Mesenchymal stem cell (in vitro differentiated cells and primary cell): ENCODE results near the gene P4HB.

ENCODE experiments used
- DNase-seq: peaks from one replicate; pipeline ENCODE4 v3.0.0-alpha.2; 2013
- H2AFZ ChIP-seq: one replicate; pipeline ENCODE4 v1.6.1; 2013; ENCODE audit warnings: low read depth, mild to moderate bottlenecking, control low read depth, inconsistent platforms, low read length, moderate library complexity
- H2AK5ac ChIP-seq: 2 replicates; pipeline ENCODE4 v1.6.1; 2013; ENCODE audit warnings: low read length, moderate library complexity, mild to moderate bottlenecking, inconsistent platforms; ENCODE audit not compliant: severe bottlenecking
- H2BK120ac ChIP-seq: one replicate; pipeline ENCODE4 v1.6.1; 2013; ENCODE audit warnings: low read depth, mild to moderate bottlenecking, inconsistent platforms, low read length, moderate library complexity
- H2BK12ac ChIP-seq, 2 experiments: one replicate each; pipeline ENCODE4 v1.6.1; 2013; ENCODE audit warnings: inconsistent platforms in 2 of 2, low read length in 2 of 2, mild to moderate bottlenecking in 2 of 2, moderate library complexity in 2 of 2, control low read depth in 1 of 2
- H2BK15ac ChIP-seq: one replicate; pipeline ENCODE4 v1.6.1; 2013; ENCODE audit warnings: mild to moderate bottlenecking, low read depth, inconsistent platforms; ENCODE audit not compliant: poor library complexity, severe bottlenecking
- H2BK5ac ChIP-seq: 2 replicates; pipeline ENCODE4 v1.6.1; 2013; ENCODE audit warnings: low read depth, mild to moderate bottlenecking, low read length, control low read depth, inconsistent platforms; ENCODE audit not compliant: poor library complexity, severe bottlenecking
- H3K14ac ChIP-seq, 2 experiments: one replicate each; pipeline ENCODE4 v1.6.1; 2013; ENCODE audit warnings: inconsistent platforms in 2 of 2, low read length in 2 of 2, control low read depth in 1 of 2, mild to moderate bottlenecking in 1 of 2, moderate library complexity in 1 of 2
- H3K18ac ChIP-seq, 2 experiments: one replicate each; pipeline ENCODE4 v1.6.1; 2013; ENCODE audit warnings: inconsistent platforms in 2 of 2, low read length in 2 of 2, control low read depth in 1 of 2, low read depth in 1 of 2, mild to moderate bottlenecking in 1 of 2
- H3K23ac ChIP-seq, 2 experiments: one replicate each; pipeline ENCODE4 v1.6.1; 2013; ENCODE audit warnings: inconsistent platforms in 2 of 2, low read length in 2 of 2, mild to moderate bottlenecking in 2 of 2, moderate library complexity in 2 of 2, control low read depth in 1 of 2
- H3K27ac ChIP-seq: 2 replicates; pipeline ENCODE4 v1.5.1; 2013; ENCODE audit warnings: mild to moderate bottlenecking, moderate library complexity, low read length, control low read depth, inconsistent platforms; ENCODE audit not compliant: poor library complexity, severe bottlenecking
- H3K27me3 ChIP-seq, 2 experiments: 2 replicates each; pipeline versions ENCODE4 v1.6.1 to v1.7.0; 2013; ENCODE audit warnings: low read length in 2 of 2, mild to moderate bottlenecking in 2 of 2, moderate library complexity in 2 of 2, control low read depth in 1 of 2, inconsistent platforms in 1 of 2; ENCODE audit not compliant: control insufficient read depth in 1 of 2, insufficient read depth in 1 of 2
- H3K36me3 ChIP-seq, 2 experiments: 2 replicates each; pipeline versions ENCODE4 v1.6.1 to v1.7.0; 2013; ENCODE audit warnings: low read length in 2 of 2, control low read depth in 1 of 2, inconsistent platforms in 1 of 2, low read depth in 1 of 2, mild to moderate bottlenecking in 1 of 2; ENCODE audit not compliant: insufficient read depth in 2 of 2, control insufficient read depth in 1 of 2
- H3K4ac ChIP-seq, 2 experiments: one replicate each; pipeline ENCODE4 v1.6.1; 2013; ENCODE audit warnings: inconsistent platforms in 2 of 2, low read length in 2 of 2, mild to moderate bottlenecking in 2 of 2, moderate library complexity in 2 of 2, control low read depth in 1 of 2, low read depth in 1 of 2
- H3K4me1 ChIP-seq: 2 replicates; pipeline ENCODE4 v1.6.1; 2013; ENCODE audit warnings: low read depth, low read length, control low read depth; ENCODE audit not compliant: control insufficient read depth, insufficient read depth
- H3K4me2 ChIP-seq: 2 replicates; pipeline ENCODE4 v1.6.1; 2013; ENCODE audit warnings: low read length, mild to moderate bottlenecking, inconsistent platforms; ENCODE audit not compliant: poor library complexity, severe bottlenecking
- H3K4me3 ChIP-seq, 2 experiments: 2 replicates each; pipeline versions ENCODE4 v1.5.1 to v1.7.0; 2013; ENCODE audit warnings: low read length in 2 of 2, mild to moderate bottlenecking in 2 of 2, control low read depth in 1 of 2, low read depth in 1 of 2; ENCODE audit not compliant: insufficient read depth in 1 of 2
- H3K79me1 ChIP-seq: replicated peaks from 2 replicates; pipeline ENCODE4 v1.6.1; 2013; ENCODE audit warnings: mild to moderate bottlenecking, control low read depth, low read length, inconsistent platforms; ENCODE audit not compliant: poor library complexity, severe bottlenecking
- H3K9ac ChIP-seq: 2 replicates; pipeline ENCODE4 v1.7.0; 2013; ENCODE audit warnings: mild to moderate bottlenecking, low read length, moderate library complexity
- H3K9me3 ChIP-seq: 2 replicates; pipeline ENCODE4 v1.7.0; 2013; ENCODE audit warnings: mild to moderate bottlenecking, low read length; ENCODE audit not compliant: control insufficient read depth
- H4K8ac ChIP-seq: one replicate; pipeline ENCODE4 v1.6.1; 2013; ENCODE audit warnings: inconsistent platforms, mild to moderate bottlenecking, low read length, moderate library complexity
- H4K91ac ChIP-seq: one replicate; pipeline ENCODE4 v1.6.1; 2013; ENCODE audit warnings: mild to moderate bottlenecking, low read length, inconsistent platforms
- WGBS: methylation state at CpG from one replicate; pipeline ENCODE4 v1.1.7; 2013; ENCODE audit warnings: mixed read lengths; 5-methylcytosine and 5-hydroxymethylcytosine counted together

P4HB gene

GRCh38 chr17:81867991-81868673, 7.8 kb upstream of the P4HB start:
- peak overlapping the region in 1 of 2 experiments; percentile 53 for H3K14ac ChIP-seq
- H2AFZ ChIP-seq, result no peak overlapping the region
- peak overlapping the region; percentile 85 for H4K91ac ChIP-seq
- WGBS, result 62% methylated on average over 28 of the region's 28 CpGs
- H2BK12ac ChIP-seq, result peak overlapping the region in 1 of 2 experiments; percentile 7
- H3K27ac ChIP-seq, result peak overlapping the region; percentile 62
- H3K4me1 ChIP-seq, result peaks cover 65% of the 10 kb centered on the region
- peak overlapping the region; percentile 85 for H2BK5ac ChIP-seq
- H3K9me3 ChIP-seq, result no peaks in the 10 kb centered on the region
- H3K4ac ChIP-seq, result peak overlapping the region in 1 of 2 experiments; percentile 69
- no peak overlapping the region for H3K4me3 ChIP-seq
- peak overlapping the region; percentile 67 to 83 for H3K18ac ChIP-seq
- no peak overlapping the region for H2BK120ac ChIP-seq
- H3K36me3 ChIP-seq, result peaks cover 37 to 65% of the 10 kb centered on the region in 2 experiments
- no peak overlapping the region for H2BK15ac ChIP-seq
- no peaks in the 10 kb centered on the region for H3K27me3 ChIP-seq
- H3K79me1 ChIP-seq, result peaks cover 18% of the 10 kb centered on the region
- no peak overlapping the region for H3K23ac ChIP-seq
- peak overlapping the region; percentile 83 for H2AK5ac ChIP-seq
- DNase-seq, result no peak
- peak overlapping the region; percentile 12 for H3K9ac ChIP-seq
- H3K4me2 ChIP-seq, result no peak overlapping the region
- peak overlapping the region; percentile 86 for H4K8ac ChIP-seq

DNA sequence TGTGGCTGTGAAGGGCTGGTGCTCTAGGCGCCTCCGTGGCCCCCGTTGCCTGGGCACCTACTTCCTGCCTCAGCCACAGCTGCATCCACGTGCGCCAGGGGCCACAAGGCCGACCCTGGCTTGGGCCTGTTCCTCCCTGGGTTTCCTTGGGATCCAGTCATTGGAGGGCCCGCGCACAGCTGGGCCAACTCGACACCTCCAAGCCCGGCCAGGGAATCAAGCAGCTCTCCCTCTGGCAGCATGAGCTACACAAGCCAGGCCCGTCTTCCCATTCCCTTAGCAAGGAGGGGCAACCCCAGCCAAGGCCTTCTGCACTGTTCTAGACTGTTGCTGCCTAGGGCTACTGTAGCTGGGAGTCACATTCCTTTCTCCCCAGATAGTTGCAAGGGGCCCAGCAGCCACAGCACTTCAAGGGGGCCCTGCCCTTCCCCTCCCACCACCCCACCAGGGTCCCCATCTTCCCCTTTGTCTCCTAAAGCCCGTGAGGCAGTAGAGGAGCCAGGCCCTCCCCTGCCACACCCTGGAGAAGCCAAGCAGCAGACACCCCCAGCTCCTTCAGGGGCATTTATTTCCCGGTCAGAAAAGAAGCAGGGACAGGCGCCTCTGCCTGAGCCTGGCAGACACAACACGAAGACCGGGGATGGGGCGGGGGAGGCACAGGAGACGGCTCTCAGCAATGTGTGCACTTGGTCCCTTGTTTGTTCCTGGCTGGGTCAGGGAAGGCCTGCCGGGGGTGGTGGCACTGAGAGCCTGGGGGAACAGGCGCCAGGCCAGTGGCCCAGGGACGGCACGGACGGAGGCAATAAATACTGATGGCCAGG, 7.0 kb upstream of the P4HB start:
- H2BK15ac ChIP-seq, result no peak overlapping the region
- H3K18ac ChIP-seq, result peak overlapping the region; percentile 67 to 83
- H3K79me1 ChIP-seq, result peaks cover 18% of the 10 kb centered on the region
- H2BK120ac ChIP-seq, result peak overlapping the region; percentile 62
- peak overlapping the region in 1 of 2 experiments; percentile 97 for H3K23ac ChIP-seq
- no peaks in the 10 kb centered on the region for H3K9me3 ChIP-seq
- H4K8ac ChIP-seq, result peak overlapping the region; percentile 94
- peak overlapping the region in 1 of 2 experiments; percentile 61 for H3K14ac ChIP-seq
- peak overlapping the region; percentile 85 for H2BK5ac ChIP-seq
- no peak overlapping the region for H2AFZ ChIP-seq
- H4K91ac ChIP-seq, result peak overlapping the region; percentile 95
- peak overlapping the region; percentile 55 for H2AK5ac ChIP-seq
- peaks cover 41 to 67% of the 10 kb centered on the region in 2 experiments for H3K36me3 ChIP-seq
- no peak overlapping the region for H3K4me3 ChIP-seq
- H3K9ac ChIP-seq, result peak overlapping the region; percentile 12
- peak; percentile 75 for DNase-seq
- peaks cover 69% of the 10 kb centered on the region for H3K4me1 ChIP-seq
- WGBS, result 62% methylated on average over 23 of the region's 23 CpGs
- H3K27me3 ChIP-seq, result no peaks in the 10 kb centered on the region
- H3K4ac ChIP-seq, result peak overlapping the region; percentile 69 to 85
- peak overlapping the region; percentile 6 for H3K4me2 ChIP-seq
- H2BK12ac ChIP-seq, result peak overlapping the region in 1 of 2 experiments; percentile 57
- peak overlapping the region; percentile 62 for H3K27ac ChIP-seq

- no peaks in the 10 kb centered on the region for H3K9me3 ChIP-seq
- H3K27me3 ChIP-seq, result no peaks in the 10 kb centered on the region
- H3K9ac ChIP-seq, result peak overlapping the region; percentile 12
- peak overlapping the region in 1 of 2 experiments; percentile 97 for H3K23ac ChIP-seq
- H2AFZ ChIP-seq, result no peak overlapping the region
- DNase-seq, result peak; percentile 37
- H3K14ac ChIP-seq, result peak overlapping the region in 1 of 2 experiments; percentile 61
- no peak overlapping the region for H2BK5ac ChIP-seq
- H3K4me3 ChIP-seq, result no peak overlapping the region
- WGBS, result 90% methylated on average over 17 of the region's 18 CpGs
- H3K4me1 ChIP-seq, result peaks cover 65% of the 10 kb centered on the region
- peak overlapping the region; percentile 62 for H3K27ac ChIP-seq
- no peak overlapping the region for H2BK15ac ChIP-seq
- peak overlapping the region; percentile 67 to 83 for H3K18ac ChIP-seq
- peak overlapping the region; percentile 55 for H2AK5ac ChIP-seq
- peaks cover 12% of the 10 kb centered on the region for H3K79me1 ChIP-seq
- peak overlapping the region; percentile 69 to 85 for H3K4ac ChIP-seq
- H3K4me2 ChIP-seq, result no peak overlapping the region
- no peak overlapping the region for H2BK120ac ChIP-seq
- H4K91ac ChIP-seq, result peak overlapping the region; percentile 95
- H4K8ac ChIP-seq, result peak overlapping the region; percentile 94
- peaks cover 41 to 67% of the 10 kb centered on the region in 2 experiments for H3K36me3 ChIP-seq
- H2BK12ac ChIP-seq, result peak overlapping the region in 1 of 2 experiments; percentile 57
These were observed 6.3 kb upstream of the P4HB start for GRCh38 chr17:81866440-81867169.
